GM23338 (cell line): Measurements from ENCODE around the gene MTREX. TPM values are rescaled to one million over a fixed set of nuclear protein-coding genes. Genes with fewer than 3 reads are reported as not detected.

Experiments used
- ATAC-seq: fragments of 200-7000 bp; cut with Tn5 transposase; 3 replicates; pipeline ENCODE4 v1.9.1; 2020
- DNase-seq: peaks from one replicate; pipeline ENCODE4 v3.0.0-alpha.2; 2015; ENCODE audit warnings: low spot score
- H2AFZ ChIP-seq: fragments of 200-600 bp; sonication (generic); 2 replicates; pipeline ENCODE4 v1.8.0; 2016; ENCODE audit warnings: antibody characterized with exemption, mild to moderate bottlenecking, moderate library complexity
- H3F3A ChIP-seq: fragments of 200-600 bp; sonication (generic); replicated peaks from 2 replicates; pipeline ENCODE4 v1.8.0; 2017; ENCODE audit warnings: antibody characterized with exemption, mixed run types, low read depth
- H3K27ac ChIP-seq: fragments of 200-600 bp; sonication (generic); 2 replicates; pipeline ENCODE4 v1.6.1; 2016; ENCODE audit warnings: low read depth
- H3K27me3 ChIP-seq: fragments of 200-600 bp; sonication (generic); 2 replicates; pipeline ENCODE4 v1.8.0; 2016; ENCODE audit warnings: mild to moderate bottlenecking, mixed run types, moderate library complexity; ENCODE audit not compliant: insufficient read depth
- H3K36me3 ChIP-seq: fragments of 200-600 bp; sonication (generic); 2 replicates; pipeline ENCODE4 v1.8.0; 2016; ENCODE audit warnings: mild to moderate bottlenecking; ENCODE audit not compliant: insufficient read depth
- H3K4me1 ChIP-seq: fragments of 200-600 bp; sonication (generic); 2 replicates; pipeline ENCODE4 v1.8.0; 2016; ENCODE audit warnings: mild to moderate bottlenecking, moderate library complexity; ENCODE audit not compliant: insufficient read depth
- H3K4me2 ChIP-seq: fragments of 200-600 bp; sonication (generic); 2 replicates; pipeline ENCODE4 v1.7.1; 2017; ENCODE audit warnings: mixed run types
- H3K4me3 ChIP-seq: fragments of 200-600 bp; sonication (generic); 2 replicates; pipeline ENCODE4 v1.6.1; 2016; ENCODE audit warnings: mixed run types
- H3K79me2 ChIP-seq: fragments of 200-600 bp; sonication (generic); replicated peaks from 2 replicates; pipeline ENCODE4 v1.8.0; 2017; ENCODE audit warnings: mild to moderate bottlenecking; ENCODE audit not compliant: insufficient read depth
- H3K9me2 ChIP-seq: fragments of 200-600 bp; sonication (generic); 2 replicates; pipeline ENCODE4 v1.8.0; 2017; ENCODE audit not compliant: insufficient read depth
- H4K20me1 ChIP-seq: fragments of 200-600 bp; sonication (generic); replicated peaks from 2 replicates; pipeline ENCODE4 v1.8.0; 2017; ENCODE audit warnings: mild to moderate bottlenecking; ENCODE audit not compliant: insufficient read depth
- H3K27ac Mint-ChIP-seq: 2 replicates; pipeline ENCODE4 v1.8.0; 2020; ENCODE audit warnings: inconsistent platforms, mild to moderate bottlenecking, moderate library complexity, mixed read lengths
- H3K27me3 Mint-ChIP-seq: 3 replicates; pipeline ENCODE4 v1.8.0; 2022; ENCODE audit warnings: low read depth, mild to moderate bottlenecking, moderate library complexity, mixed read lengths, inconsistent platforms; ENCODE audit not compliant: insufficient read depth, poor library complexity
- H3K36me3 Mint-ChIP-seq: 3 replicates; pipeline ENCODE4 v1.8.0; 2021; ENCODE audit warnings: low read depth, mild to moderate bottlenecking, inconsistent platforms, moderate library complexity, mixed read lengths
- H3K4me1 Mint-ChIP-seq: 3 replicates; pipeline ENCODE4 v1.8.0; 2020; ENCODE audit warnings: mild to moderate bottlenecking, inconsistent platforms, mixed read lengths
- H3K4me3 Mint-ChIP-seq: 3 replicates; pipeline ENCODE4 v1.8.0; 2021; ENCODE audit warnings: moderate library complexity, mild to moderate bottlenecking, inconsistent platforms, mixed read lengths
- H3K9me3 Mint-ChIP-seq: 3 replicates; pipeline ENCODE4 v1.8.0; 2020; ENCODE audit warnings: moderate library complexity, mild to moderate bottlenecking, inconsistent platforms, mixed read lengths
- CREB1 ChIP-seq: fragments of 250-450 bp; sonication (Bioruptor Pico); IDR thresholded peaks from 2 replicates; pipeline ENCODE4 v1.5.0; 2020; ENCODE audit warnings: low read depth, mild to moderate bottlenecking, moderate library complexity
- CTCF ChIP-seq, 2 experiments: fragments of 200-600 bp in 1 of 2; sonication (generic) in 1 of 2; conservative IDR thresholded peaks; 2 replicates each; pipeline versions ENCODE4 v1.5.1 to v1.6.1; 2016 to 2017; ENCODE audit warnings: antibody characterized with exemption in 2 of 2, low read depth in 2 of 2, mild to moderate bottlenecking in 2 of 2, moderate library complexity in 1 of 2
- ETS1 ChIP-seq: IDR thresholded peaks from 2 replicates; pipeline ENCODE4 v1.6.1; 2016; ENCODE audit warnings: antibody characterized with exemption
- EZH2 ChIP-seq: fragments of 200-600 bp; sonication (generic); IDR thresholded peaks from one replicate; pipeline ENCODE4 v1.8.0; 2017; ENCODE audit warnings: antibody characterized with exemption, mild to moderate bottlenecking, low read depth; ENCODE audit not compliant: unreplicated experiment
- EZH2phosphoT487 ChIP-seq: fragments of 200-600 bp; sonication (generic); IDR thresholded peaks from one replicate; pipeline ENCODE4 v1.8.1; 2018; ENCODE audit warnings: antibody characterized with exemption; ENCODE audit not compliant: unreplicated experiment
- JUNB ChIP-seq: IDR thresholded peaks from one replicate; pipeline ENCODE4 v1.6.1; 2016; ENCODE audit warnings: antibody characterized with exemption; ENCODE audit not compliant: unreplicated experiment
- NANOG ChIP-seq: IDR thresholded peaks from 2 replicates; pipeline ENCODE4 v1.6.1; 2016; ENCODE audit warnings: antibody characterized with exemption, borderline replicate concordance
- POLR2AphosphoS5 ChIP-seq: IDR thresholded peaks from 2 replicates; pipeline ENCODE4 v1.6.1; 2016; ENCODE audit warnings: antibody characterized with exemption, low read depth
- REST ChIP-seq: IDR thresholded peaks from one replicate; pipeline ENCODE4 v1.6.1; 2018; ENCODE audit warnings: antibody characterized with exemption; ENCODE audit not compliant: unreplicated experiment
- STAT1 ChIP-seq: IDR thresholded peaks from one replicate; pipeline ENCODE4 v1.6.1; 2016; ENCODE audit warnings: antibody characterized with exemption; ENCODE audit not compliant: unreplicated experiment
- ZNF114 ChIP-seq: fragments of 250-450 bp; sonication (Bioruptor Pico); IDR thresholded peaks from 2 replicates; pipeline ENCODE4 v1.5.0; 2020; ENCODE audit warnings: mild to moderate bottlenecking, moderate library complexity
- ZNF331 ChIP-seq: fragments of 250-450 bp; sonication (Bioruptor Pico); IDR thresholded peaks from 2 replicates; pipeline ENCODE4 v1.5.0; 2020; ENCODE audit warnings: low read depth, mild to moderate bottlenecking, moderate library complexity
- ZNF462 ChIP-seq: fragments of 250-450 bp; sonication (Bioruptor Pico); IDR thresholded peaks from 2 replicates; pipeline ENCODE4 v1.5.0; 2020; ENCODE audit warnings: mild to moderate bottlenecking, moderate library complexity
- polyA plus RNA-seq: library from polyadenylated mRNA; unstranded; fragments of >200 nt; fragmentation: Nextera tagmentation; extraction: Ambion mirVana; gene quantifications from 2 replicates; pipeline ENCODE4 v1.2.1, GENCODE V29; 2016
- total RNA-seq: library from RNA; depleted of rRNA; stranded (reverse); fragments of >200 nt; shearing (Covaris generic); gene quantifications from 2 replicates; pipeline ENCODE4 v1.2.3, GENCODE V29; 2014

MTREX gene
- total and polyA plus RNA-seq, 2 experiments from 2014 or later = 47.5 to 94.9 TPM

GRCh38 chr5:55338810-55339243, 31.0 kb downstream of the MTREX start:
- no peak overlapping the region for H3K27ac ChIP-seq
- Mint-ChIP-seq H3K9me3 (no peaks in the 10 kb centered on the region), H3K36me3 (peaks cover 24% of the 10 kb centered on the region; the same call in 2 of the 3 replicates), H3K4me1 (no peaks in the 10 kb centered on the region), H3K27ac (no peak overlapping the region), H3K27me3 (no peaks in the 10 kb centered on the region), H3K4me3 (no peak overlapping the region)
- H3F3A ChIP-seq = peaks cover 5% of the 10 kb centered on the region
- H2AFZ ChIP-seq = no peak overlapping the region
- no peak overlapping the region for H3K4me3 ChIP-seq
- TF ChIP-seq CTCF (conservative IDR thresholded peaks at IDR 0.05; ENCODE audit: low read depth in 2 of 2) (no peak), ZNF462 (no peak), ZNF331 (CRISPR knock-in tag) (no peak), ETS1 (no peak), NANOG (no peak), EZH2 (no peak), EZH2phosphoT487 (no peak), JUNB (no peak), CREB1 (CRISPR knock-in tag) (no peak), POLR2AphosphoS5 (no peak), ZNF114 (no peak), REST (no peak), STAT1 (no peak)
- no peaks in the 10 kb centered on the region; the same call in 1 of the 2 replicates for H4K20me1 ChIP-seq
- H3K27me3 ChIP-seq = no peaks in the 10 kb centered on the region
- no peak overlapping the region for H3K4me2 ChIP-seq
- H3K79me2 ChIP-seq = peaks cover 62% of the 10 kb centered on the region
- no peaks in the 10 kb centered on the region for H3K4me1 ChIP-seq
- DNase-seq (no peak), ATAC-seq (no peak)
- no peaks in the 10 kb centered on the region for H3K36me3 ChIP-seq
- H3K9me2 ChIP-seq = no peaks in the 10 kb centered on the region
